Measurements from ENCODE around the gene ICA1L.

The ICA1L gene

DNA sequence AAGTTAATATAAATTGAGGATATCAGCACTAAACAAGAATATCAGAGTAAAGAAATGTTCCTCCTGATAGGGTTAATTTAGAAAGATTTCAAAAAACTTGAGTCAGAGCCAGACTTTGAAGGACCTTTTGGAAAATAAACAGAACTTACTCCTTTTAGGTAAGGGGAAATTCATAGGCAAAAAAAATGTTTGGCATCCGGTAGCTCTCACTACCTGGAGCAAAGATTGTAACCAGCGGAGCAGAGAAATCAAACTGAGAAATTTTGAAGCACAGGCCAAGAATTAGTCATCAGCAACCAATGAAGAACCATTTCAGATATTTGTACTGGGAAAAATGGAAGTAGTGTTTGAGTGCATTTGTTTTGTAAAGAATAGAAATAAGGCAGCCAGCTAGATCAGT, 113.0 kb downstream of the ICA1L start:
- Histone ChIP-seq H3K9me3 (ENCODE audit: control insufficient read depth, insufficient read depth, low read depth, low read length) (no peaks in the 10 kb centered on the region), H3K36me3 (ENCODE audit: control insufficient read depth in 2 of 2, insufficient read depth in 1 of 2, low read length in 2 of 2) (peaks cover 15 to 41% of the 10 kb centered on the region in 2 experiments), H3K4me3 (ENCODE audit: low read depth, low read length) (no peak overlapping the region), H3K4me1 (ENCODE audit: control insufficient read depth, insufficient read depth, low read length) (no peaks in the 10 kb centered on the region), H3K27ac (ENCODE audit: extremely low read depth, low read depth, low read length) (no peak overlapping the region)
- ChIA-PET CTCF (interaction anchor here (0.5 to 0.6 kb wide), 2 partner anchors 170 to 409 kb away, joined by 3 read pairs; no protein-coding TSS in a partner anchor), POLR2A (no interaction called here)
- no peak for TF ChIP-seq ZNF610 (tag by site-specific recombination; IDR thresholded peaks at IDR 0.05; ENCODE audit: borderline replicate concordance)
- TF ChIP-seq ZNF658 (tag by site-specific recombination; IDR thresholded peaks at IDR 0.05): no peak
- TF ChIP-seq ZFP3 (tag by site-specific recombination; IDR thresholded peaks at IDR 0.05; ENCODE audit: low read depth): no peak
- no peak for TF ChIP-seq KLF7 (tag by site-specific recombination; IDR thresholded peaks at IDR 0.05; ENCODE audit: borderline replicate concordance)
- no peak for TF ChIP-seq FEZF1 (tag by site-specific recombination; IDR thresholded peaks at IDR 0.05)
- TF ChIP-seq, protein P1, sequence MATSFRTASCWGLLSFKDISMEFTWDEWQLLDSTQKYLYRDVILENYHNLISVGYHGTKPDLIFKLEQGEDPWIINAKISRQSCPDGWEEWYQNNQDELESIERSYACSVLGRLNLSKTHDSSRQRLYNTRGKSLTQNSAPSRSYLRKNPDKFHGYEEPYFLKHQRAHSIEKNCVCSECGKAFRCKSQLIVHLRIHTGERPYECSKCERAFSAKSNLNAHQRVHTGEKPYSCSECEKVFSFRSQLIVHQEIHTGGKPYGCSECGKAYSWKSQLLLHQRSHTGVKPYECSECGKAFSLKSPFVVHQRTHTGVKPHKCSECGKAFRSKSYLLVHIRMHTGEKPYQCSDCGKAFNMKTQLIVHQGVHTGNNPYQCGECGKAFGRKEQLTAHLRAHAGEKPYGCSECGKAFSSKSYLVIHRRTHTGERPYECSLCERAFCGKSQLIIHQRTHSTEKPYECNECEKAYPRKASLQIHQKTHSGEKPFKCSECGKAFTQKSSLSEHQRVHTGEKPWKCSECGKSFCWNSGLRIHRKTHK (tag by site-specific recombination; IDR thresholded peaks at IDR 0.05): no peak
- TF ChIP-seq ZNF155 (tag by site-specific recombination; IDR thresholded peaks at IDR 0.05): no peak
- TF ChIP-seq ZNF701 (tag by site-specific recombination; IDR thresholded peaks at IDR 0.05): no peak
- TF ChIP-seq, protein P2, sequence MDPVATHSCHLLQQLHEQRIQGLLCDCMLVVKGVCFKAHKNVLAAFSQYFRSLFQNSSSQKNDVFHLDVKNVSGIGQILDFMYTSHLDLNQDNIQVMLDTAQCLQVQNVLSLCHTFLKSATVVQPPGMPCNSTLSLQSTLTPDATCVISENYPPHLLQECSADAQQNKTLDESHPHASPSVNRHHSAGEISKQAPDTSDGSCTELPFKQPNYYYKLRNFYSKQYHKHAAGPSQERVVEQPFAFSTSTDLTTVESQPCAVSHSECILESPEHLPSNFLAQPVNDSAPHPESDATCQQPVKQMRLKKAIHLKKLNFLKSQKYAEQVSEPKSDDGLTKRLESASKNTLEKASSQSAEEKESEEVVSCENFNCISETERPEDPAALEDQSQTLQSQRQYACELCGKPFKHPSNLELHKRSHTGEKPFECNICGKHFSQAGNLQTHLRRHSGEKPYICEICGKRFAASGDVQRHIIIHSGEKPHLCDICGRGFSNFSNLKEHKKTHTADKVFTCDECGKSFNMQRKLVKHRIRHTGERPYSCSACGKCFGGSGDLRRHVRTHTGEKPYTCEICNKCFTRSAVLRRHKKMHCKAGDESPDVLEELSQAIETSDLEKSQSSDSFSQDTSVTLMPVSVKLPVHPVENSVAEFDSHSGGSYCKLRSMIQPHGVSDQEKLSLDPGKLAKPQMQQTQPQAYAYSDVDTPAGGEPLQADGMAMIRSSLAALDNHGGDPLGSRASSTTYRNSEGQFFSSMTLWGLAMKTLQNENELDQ (tag by site-specific recombination; IDR thresholded peaks at IDR 0.05; ENCODE audit: low read depth): no peak
- no peak for TF ChIP-seq ZNF776 (tag by site-specific recombination; IDR thresholded peaks at IDR 0.05; ENCODE audit: borderline replicate concordance)
- no peak for TF ChIP-seq ZNF132 (tag by site-specific recombination; IDR thresholded peaks at IDR 0.05; ENCODE audit: borderline replicate concordance)
- no peak for TF ChIP-seq ZSCAN18 (tag by site-specific recombination; IDR thresholded peaks at IDR 0.05)
- TF ChIP-seq HOXA7 (CRISPR knock-in tag; IDR thresholded peaks at IDR 0.05; ENCODE audit: borderline replicate concordance): no peak
- TF ChIP-seq ZNF121 (tag by site-specific recombination; IDR thresholded peaks at IDR 0.05): no peak
- no peak for TF ChIP-seq YY1 (tag by site-specific recombination; IDR thresholded peaks at IDR 0.05)

DNA sequence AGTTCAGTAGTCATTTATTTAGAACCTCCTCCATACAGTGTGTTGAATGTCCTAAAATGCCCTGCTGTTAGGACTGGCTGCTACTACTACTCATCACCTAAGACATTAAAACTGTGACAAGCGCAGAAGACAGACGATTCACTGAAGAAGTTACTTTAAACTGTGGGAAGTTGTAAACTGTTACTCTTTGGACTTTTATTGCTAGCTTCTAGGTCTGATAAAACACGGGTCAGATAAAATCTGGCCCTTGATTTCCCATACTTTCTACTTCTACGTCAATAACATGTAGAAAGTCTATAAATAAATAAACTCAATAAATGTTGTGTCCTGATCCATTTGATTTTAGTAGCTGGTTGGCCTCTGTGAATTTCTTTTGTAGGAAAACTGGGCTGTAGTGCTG, 113.4 kb downstream of the ICA1L start:
- ChIA-PET CTCF (interaction anchor here (0.5 to 0.6 kb wide), 2 partner anchors 169 to 410 kb away, joined by 3 read pairs; no protein-coding TSS in a partner anchor), POLR2A (no interaction called here)
- H3K4me1 ChIP-seq (ENCODE audit: control insufficient read depth, insufficient read depth, low read length): no peaks in the 10 kb centered on the region
- H3K4me3 ChIP-seq (ENCODE audit: low read depth, low read length): no peak overlapping the region
- H3K36me3 ChIP-seq (ENCODE audit: control insufficient read depth in 2 of 2, insufficient read depth in 1 of 2, low read length in 2 of 2): peaks cover 15 to 41% of the 10 kb centered on the region in 2 experiments
- TF ChIP-seq ZNF692 (tag by site-specific recombination; IDR thresholded peaks at IDR 0.05): no peak
- no peak for TF ChIP-seq ZNF239 (tag by site-specific recombination; IDR thresholded peaks at IDR 0.05)
- no peak for TF ChIP-seq ZNF747 (tag by site-specific recombination; IDR thresholded peaks at IDR 0.05)
- TF ChIP-seq HOXA7 (CRISPR knock-in tag; IDR thresholded peaks at IDR 0.05; ENCODE audit: borderline replicate concordance): no peak
- TF ChIP-seq ZNF585B (tag by site-specific recombination; IDR thresholded peaks at IDR 0.05): no peak
- TF ChIP-seq ZFHX2 (tag by site-specific recombination; conservative IDR thresholded peaks at IDR 0.05): no peak
- H3K9me3 ChIP-seq (ENCODE audit: control insufficient read depth, insufficient read depth, low read depth, low read length): no peaks in the 10 kb centered on the region
- no peak overlapping the region for H3K27ac ChIP-seq (ENCODE audit: extremely low read depth, low read depth, low read length)

All from HEK293 (cell line).